Measurements from ENCODE around the gene DDX39A. TPM values are rescaled to one million over a fixed set of nuclear protein-coding genes. Genes with fewer than 3 reads are reported as not detected.

DDX39A gene
- total and polyA plus RNA-seq, 2 of the 8 experiments (the other 6 are each of a cell fraction or from before 2014, with no cell fraction given) = 139 TPM

DNA sequence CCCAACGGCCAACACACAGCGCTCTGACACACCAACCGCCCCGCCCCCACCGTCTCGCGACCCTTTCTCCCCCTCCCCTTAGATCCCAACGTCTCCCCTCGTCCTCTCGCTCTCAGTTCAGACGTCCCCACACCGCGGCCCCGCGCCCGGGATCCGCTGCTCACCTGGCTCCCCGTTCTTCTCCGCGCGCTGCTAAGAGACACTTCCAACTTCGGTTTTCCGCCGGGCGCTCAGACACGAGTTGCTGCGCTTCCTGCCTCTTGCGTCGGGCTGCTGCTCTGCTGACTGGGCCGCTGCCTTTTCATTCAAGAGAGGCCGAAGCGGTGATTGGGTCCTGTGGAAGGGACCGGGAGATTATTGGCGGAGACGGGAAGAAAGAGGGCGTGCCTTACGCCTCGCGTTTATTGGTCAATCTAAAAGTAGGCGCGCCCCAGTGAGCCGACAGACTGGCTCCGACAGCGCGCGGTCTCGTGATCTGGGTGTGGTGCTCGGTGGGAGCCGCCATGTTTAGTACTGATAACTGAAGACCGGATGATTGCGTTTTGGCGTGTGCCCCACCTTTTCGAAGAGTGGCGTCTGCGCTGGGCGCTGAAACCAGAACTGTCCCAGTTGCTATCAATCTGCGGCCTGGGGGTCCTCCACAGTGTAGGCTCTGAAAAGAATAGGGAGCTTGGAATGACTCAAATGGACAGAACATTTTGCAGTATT is at the start of gene DDX39A (continued):
- TF ChIP-seq, protein P1, sequence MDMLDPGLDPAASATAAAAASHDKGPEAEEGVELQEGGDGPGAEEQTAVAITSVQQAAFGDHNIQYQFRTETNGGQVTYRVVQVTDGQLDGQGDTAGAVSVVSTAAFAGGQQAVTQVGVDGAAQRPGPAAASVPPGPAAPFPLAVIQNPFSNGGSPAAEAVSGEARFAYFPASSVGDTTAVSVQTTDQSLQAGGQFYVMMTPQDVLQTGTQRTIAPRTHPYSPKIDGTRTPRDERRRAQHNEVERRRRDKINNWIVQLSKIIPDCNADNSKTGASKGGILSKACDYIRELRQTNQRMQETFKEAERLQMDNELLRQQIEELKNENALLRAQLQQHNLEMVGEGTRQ (IDR thresholded peaks at IDR 0.05; ENCODE audit: low read length) = peak; percentile 53; the same call in 1 of the 2 replicates
- TF ChIP-seq CREB1 (IDR thresholded peaks at IDR 0.05) = peak; percentile 56
- TF ChIP-seq NRF1 (IDR thresholded peaks at IDR 0.05; ENCODE audit: low read depth, low read length) = no peak
- TF ChIP-seq FOSL1 (IDR thresholded peaks at IDR 0.05; ENCODE audit: insufficient read depth, low read depth, low read length) = no peak
- 0 out of 2 replicates have a peak, but pooled peaks have one; percentile 20 for TF ChIP-seq GABPA (IDR thresholded peaks at IDR 0.05; ENCODE audit: borderline replicate concordance, insufficient read depth, low read length)
- TF ChIP-seq TBP (IDR thresholded peaks at IDR 0.05; ENCODE audit: low read depth, low read length) = peak; percentile 81
- TF ChIP-seq ASH2L (IDR thresholded peaks at IDR 0.05; ENCODE audit: low read length) = peak; percentile 67
- peak; percentile 92 for TF ChIP-seq CHD2 (IDR thresholded peaks at IDR 0.05; ENCODE audit: low read length)
- no peak for TF ChIP-seq KDM1A (IDR thresholded peaks at IDR 0.05; ENCODE audit: borderline replicate concordance, low read length)
- no peak for TF ChIP-seq SIRT6 (IDR thresholded peaks at IDR 0.05; ENCODE audit: low read length)
- TF ChIP-seq KDM4A (IDR thresholded peaks at IDR 0.05; ENCODE audit: low read depth, low read length, severe bottlenecking) = peak; percentile 27
- TF ChIP-seq BRCA1 (IDR thresholded peaks at IDR 0.05; ENCODE audit: low read depth, low read length) = no peak
- TF ChIP-seq RXRA (IDR thresholded peaks at IDR 0.05; ENCODE audit: insufficient read depth, low read depth, low read length) = no peak
- no peak for TF ChIP-seq CBX5 (IDR thresholded peaks at IDR 0.05; ENCODE audit: low read depth, low read length)
- TF ChIP-seq TAF1 (IDR thresholded peaks at IDR 0.05; ENCODE audit: low read depth, low read length) = peak; percentile 81
- TF ChIP-seq TCF12 (IDR thresholded peaks at IDR 0.05; ENCODE audit: low read depth, low read length) = no peak
- no peak for TF ChIP-seq JUN (IDR thresholded peaks at IDR 0.05; ENCODE audit: low read depth, low read length)
- no peak for TF ChIP-seq RNF2 (IDR thresholded peaks at IDR 0.05; ENCODE audit: borderline replicate concordance, low read depth, low read length, missing control alignments, poor library complexity, severe bottlenecking)
- no peak for TF ChIP-seq ZNF274 (IDR thresholded peaks at IDR 0.05; ENCODE audit: borderline replicate concordance, extremely low read depth, low read length)
- TF ChIP-seq NANOG (IDR thresholded peaks at IDR 0.05; ENCODE audit: insufficient read depth, low read depth, low read length, poor library complexity, severe bottlenecking) = no peak
- no peak for TF ChIP-seq BACH1 (IDR thresholded peaks at IDR 0.05; ENCODE audit: low read length)
- peak; percentile 77 for TF ChIP-seq POLR2AphosphoS5 (IDR thresholded peaks at IDR 0.05; ENCODE audit: low read depth, low read length)
- TF ChIP-seq, protein P2, sequence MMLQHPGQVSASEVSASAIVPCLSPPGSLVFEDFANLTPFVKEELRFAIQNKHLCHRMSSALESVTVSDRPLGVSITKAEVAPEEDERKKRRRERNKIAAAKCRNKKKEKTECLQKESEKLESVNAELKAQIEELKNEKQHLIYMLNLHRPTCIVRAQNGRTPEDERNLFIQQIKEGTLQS (IDR thresholded peaks at IDR 0.05; ENCODE audit: insufficient read depth, low read depth, low read length) = no peak
- TF ChIP-seq SP2 (IDR thresholded peaks at IDR 0.05; ENCODE audit: low read length) = peak; percentile 84

Data from H1 (cell line).